ENCODE results near the gene CALML3.

DNA sequence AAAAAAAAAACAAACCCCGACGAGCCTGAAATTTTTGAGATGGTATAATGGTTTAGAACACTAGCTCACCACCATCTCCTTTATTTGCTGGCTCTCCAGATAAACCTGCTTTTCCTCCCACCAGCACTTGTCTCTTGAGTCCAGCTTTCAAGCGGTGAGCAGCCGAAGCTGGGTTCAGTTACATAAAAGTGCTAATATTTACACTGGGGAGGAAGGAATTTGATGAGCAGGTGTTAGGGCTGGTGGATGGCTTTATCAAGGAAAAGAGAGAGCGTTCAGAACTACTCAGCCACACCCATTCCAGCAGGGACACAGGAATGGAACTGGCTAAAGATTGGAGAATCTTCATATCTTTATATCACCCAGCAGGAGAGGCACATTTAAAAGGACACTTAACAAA, 6.6 kb upstream of the CALML3 start:
- TF ChIP-seq, protein P1, sequence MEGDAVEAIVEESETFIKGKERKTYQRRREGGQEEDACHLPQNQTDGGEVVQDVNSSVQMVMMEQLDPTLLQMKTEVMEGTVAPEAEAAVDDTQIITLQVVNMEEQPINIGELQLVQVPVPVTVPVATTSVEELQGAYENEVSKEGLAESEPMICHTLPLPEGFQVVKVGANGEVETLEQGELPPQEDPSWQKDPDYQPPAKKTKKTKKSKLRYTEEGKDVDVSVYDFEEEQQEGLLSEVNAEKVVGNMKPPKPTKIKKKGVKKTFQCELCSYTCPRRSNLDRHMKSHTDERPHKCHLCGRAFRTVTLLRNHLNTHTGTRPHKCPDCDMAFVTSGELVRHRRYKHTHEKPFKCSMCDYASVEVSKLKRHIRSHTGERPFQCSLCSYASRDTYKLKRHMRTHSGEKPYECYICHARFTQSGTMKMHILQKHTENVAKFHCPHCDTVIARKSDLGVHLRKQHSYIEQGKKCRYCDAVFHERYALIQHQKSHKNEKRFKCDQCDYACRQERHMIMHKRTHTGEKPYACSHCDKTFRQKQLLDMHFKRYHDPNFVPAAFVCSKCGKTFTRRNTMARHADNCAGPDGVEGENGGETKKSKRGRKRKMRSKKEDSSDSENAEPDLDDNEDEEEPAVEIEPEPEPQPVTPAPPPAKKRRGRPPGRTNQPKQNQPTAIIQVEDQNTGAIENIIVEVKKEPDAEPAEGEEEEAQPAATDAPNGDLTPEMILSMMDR (IDR thresholded peaks at IDR 0.05; ENCODE audit: low read depth, low read length) = no peak
- TF ChIP-seq EZH2phosphoT487 (IDR thresholded peaks at IDR 0.05; ENCODE audit: low read depth) = no peak

Data from OCI-LY3 (cell line).